Left hindlimb (tissue), 1 donor: ENCODE results near the gene TAF13.

Experiments
- DNase-seq: peaks from one replicate; pipeline ENCODE4 v3.0.0-alpha.2; 2018

Gene TAF13

GRCh38 chr1:109075531-109076490, at the start of gene TAF13:
TAF13 (minus strand) TSS chr1:109076003; CDS start chr1:109075947, 56 bp downstream.
- DNase-seq, result peak; percentile 96

- DNase-seq, result no peak
Measured at GRCh38 chr1:109120356-109120755, 44.6 kb upstream of the TAF13 start.

- DNase-seq, result no peak
Measured at GRCh38 chr1:109118089-109118488, 42.3 kb upstream of the TAF13 start.

- no peak for DNase-seq
Measured at GRCh38 chr1:109116286-109116685, 40.5 kb upstream of the TAF13 start.

GRCh38 chr1:109115685-109116084, 39.9 kb upstream of the TAF13 start:
- DNase-seq, result no peak

GRCh38 chr1:109114342-109114674, 38.5 kb upstream of the TAF13 start:
- no peak for DNase-seq

DNA sequence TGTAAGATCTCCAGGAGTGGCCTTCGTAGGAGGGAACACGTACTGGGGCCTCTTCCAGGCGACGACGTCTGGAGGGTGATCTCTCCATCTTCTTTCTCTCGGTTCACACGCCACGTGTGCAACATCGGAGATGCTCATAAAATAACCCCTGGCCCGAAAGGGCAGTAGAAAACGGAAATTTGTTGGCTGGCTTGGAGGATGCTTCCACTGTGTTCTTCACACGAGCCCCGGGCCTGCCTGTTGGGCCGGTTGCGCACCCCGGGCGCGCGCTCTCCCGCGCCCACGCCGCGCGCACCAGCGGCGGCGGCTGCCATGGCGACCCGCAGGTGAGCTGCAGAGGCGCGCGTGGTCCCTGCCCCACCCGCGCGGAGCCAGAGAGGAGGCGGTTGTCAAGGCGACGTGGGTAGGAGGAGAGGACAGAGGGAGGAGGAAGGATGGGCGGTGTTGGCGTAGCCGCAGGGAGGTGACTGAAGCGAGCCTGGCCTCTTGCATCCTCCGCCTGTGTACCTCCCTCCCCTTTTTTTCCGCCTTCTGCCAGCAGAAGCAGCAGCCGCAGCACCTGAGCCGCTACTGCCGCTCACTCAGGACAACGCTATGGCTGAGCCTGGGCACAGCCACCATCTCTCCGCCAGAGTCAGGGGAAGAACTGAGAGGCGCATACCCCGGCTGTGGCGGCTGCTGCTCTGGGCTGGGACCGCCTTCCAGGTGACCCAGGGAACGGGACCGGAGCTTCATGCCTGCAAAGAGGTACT, 38.0 kb upstream of the TAF13 start, which contains the start of gene ELAPOR1:
ELAPOR1 (plus strand) TSS at position 526 of the 752 bp plus-strand sequence; CDS start at position 595, 69 bp downstream.
- DNase-seq, result peak; percentile 62

DNA sequence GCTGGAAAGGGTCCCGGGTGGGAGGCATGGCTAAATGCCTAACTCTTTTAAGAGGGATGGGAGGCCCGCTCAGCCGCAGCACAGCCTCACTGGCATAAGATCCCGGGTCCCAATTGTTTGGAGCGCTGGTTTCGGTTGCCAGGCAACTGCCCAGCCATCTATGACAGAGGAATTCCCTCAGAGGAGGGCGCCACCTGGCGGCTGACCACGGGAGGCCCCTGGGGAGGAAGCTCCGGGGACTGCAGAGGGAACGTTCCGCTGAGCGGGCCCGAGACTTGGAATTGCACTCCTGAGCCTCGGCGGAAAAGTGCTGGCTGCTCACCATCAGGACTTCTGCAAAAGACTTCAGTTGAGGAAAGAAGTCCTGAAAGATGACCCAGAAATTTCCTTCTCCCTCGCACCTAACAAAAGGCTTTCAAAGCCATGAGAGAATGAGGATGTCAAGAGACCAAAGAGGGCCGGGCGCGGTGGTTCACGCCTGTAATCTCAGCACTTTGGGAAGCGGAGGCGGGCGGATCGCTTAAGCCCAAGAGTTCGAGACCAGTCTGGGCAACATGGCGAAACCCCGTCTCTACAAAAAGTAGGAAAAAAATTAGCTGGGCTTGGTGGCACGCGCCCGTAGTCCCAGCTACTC, 37.0 kb upstream of the TAF13 start:
- DNase-seq, result peak; percentile 88

GRCh38 chr1:109112056-109112651, 36.4 kb upstream of the TAF13 start:
- no peak for DNase-seq

- DNase-seq, result no peak
Measured at GRCh38 chr1:109111386-109112055, 35.7 kb upstream of the TAF13 start.

DNA sequence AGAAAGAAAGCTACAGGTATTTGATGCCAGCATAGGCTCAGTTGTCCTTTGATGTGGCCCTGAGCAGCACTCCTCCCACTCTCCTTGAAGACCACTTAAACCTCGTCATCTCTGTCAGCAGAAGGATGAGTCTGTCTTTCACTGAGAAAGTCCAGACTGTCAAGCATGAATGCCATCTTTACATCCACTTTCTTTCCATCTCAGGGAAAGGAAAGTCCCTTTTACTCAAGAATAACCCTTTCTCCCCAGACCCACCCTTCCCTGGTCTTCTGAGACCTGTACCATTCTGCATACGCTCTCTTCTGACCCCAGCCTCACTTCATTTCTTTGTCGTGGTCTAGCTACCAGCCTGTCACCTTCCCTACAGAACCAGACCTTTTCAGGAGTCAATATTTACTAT, 34.1 kb upstream of the TAF13 start:
- no peak for DNase-seq

DNA sequence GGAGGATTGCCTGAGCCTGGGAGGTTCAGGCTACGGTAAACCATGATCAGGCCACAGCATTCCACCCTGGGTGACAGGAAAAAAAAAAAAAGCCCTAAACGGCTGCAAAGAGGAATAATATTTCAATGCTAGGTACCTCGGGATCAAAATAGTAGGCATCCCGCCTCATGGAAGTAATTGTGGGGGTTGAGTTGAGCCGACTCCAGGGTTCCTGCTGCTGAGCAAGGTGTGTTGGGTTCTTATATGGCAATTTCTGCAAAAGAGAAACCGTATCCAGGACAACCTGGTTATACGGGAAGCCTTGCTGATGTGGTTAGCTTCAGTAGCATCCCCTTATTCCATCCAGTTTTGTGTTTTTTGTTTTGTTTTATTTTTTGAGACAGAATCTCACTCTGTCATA, 32.0 kb upstream of the TAF13 start:
- no peak for DNase-seq

DNA sequence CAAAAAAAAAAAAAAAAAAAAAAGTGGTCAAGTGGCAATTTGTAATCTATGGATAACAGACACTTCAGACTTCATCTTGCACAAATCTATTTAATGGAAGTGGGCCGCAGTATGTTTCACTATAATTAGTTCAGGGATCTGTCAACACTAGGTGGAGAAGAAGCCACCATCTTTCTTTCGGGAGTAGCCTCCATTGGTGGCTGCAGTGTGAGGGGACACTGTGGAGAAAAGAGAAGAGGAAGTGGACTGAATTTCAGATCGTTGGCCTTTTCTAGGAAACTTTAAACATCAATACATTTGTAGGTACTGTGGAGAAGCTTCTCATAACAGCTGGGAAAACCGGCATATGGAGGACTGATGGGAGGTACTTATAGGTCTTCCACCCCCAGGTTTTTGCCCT, 30.1 kb upstream of the TAF13 start:
- DNase-seq, result no peak

DNA sequence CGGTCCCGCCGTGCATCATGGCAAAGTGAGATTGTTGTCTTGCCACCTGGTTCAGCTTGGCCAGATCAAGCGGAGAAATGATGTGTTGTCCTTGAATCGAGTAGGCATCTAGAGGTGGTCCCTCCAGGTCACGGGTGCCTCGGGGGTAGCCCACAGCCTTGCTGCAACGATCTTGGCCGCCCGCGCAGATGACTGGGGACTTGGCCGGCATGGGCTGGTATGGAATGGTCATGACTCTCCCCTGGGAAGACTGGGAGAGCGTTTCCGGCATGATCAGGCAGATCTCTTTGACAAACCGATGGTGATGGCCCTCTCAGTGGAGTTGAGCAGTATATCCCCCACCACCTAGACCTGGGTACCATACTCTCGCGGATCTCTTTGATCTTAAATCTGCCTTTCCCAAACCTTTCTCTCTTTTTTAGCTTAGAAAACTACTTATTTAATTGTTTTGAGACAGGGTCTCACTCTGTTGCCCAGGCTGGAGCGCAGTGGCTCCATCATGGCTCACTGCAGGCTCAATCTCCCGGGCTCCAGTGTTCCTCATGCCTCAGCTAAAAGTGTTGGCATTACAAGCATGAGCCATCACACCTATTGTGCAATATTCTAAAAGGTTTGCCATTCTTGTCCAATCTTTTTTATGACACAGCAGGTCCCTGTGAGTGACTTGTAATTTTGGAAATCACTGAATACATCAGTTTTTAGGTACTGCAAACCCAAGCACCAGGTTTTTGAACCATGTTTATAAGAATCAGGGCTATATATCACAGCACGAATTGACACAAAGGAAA, 28.8 kb upstream of the TAF13 start:
- DNase-seq, result no peak

- DNase-seq, result peak; percentile 97
Measured at GRCh38 chr1:109099938-109100773, 24.4 kb upstream of the TAF13 start.

GRCh38 chr1:109096120-109096519, 20.3 kb upstream of the TAF13 start:
- DNase-seq, result no peak

DNA sequence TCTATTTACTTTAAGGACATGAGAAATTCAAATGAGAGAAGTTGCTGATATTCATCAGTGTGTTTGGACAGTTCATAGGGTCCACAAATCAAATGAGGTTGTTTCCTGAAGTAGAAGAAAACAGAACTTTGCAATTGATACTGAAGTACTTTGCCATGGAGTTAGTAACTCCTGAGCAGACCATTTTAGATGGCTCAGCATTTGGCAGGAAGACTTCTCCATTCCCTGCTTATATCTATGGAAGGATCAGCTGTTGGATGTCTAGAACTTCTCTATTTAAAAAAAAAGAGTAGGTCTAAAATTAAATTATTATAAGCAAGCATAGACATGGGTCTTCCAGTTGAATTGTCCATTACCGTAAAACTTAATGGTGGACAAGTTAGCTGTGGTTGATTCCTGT, 19.8 kb upstream of the TAF13 start:
- no peak for DNase-seq

DNA sequence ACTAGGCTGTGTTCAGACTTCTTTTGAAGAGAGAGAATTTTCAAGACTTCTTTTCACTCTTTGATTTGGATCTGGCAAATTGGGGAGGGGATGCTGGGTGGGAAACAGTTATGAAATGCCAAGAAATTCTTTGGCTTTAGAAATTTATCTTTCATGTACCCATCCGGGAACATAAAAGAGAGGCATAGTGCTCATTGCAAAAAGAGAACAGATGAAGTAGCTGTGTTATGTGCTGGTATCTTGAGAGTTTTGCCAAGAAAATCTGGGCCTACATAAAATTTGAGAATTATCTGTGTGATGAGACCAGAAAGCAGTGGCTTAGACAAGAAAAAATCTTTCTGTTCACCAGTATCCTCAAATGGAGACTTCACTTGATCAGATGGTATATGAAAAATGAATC, 19.1 kb upstream of the TAF13 start:
- no peak for DNase-seq

DNA sequence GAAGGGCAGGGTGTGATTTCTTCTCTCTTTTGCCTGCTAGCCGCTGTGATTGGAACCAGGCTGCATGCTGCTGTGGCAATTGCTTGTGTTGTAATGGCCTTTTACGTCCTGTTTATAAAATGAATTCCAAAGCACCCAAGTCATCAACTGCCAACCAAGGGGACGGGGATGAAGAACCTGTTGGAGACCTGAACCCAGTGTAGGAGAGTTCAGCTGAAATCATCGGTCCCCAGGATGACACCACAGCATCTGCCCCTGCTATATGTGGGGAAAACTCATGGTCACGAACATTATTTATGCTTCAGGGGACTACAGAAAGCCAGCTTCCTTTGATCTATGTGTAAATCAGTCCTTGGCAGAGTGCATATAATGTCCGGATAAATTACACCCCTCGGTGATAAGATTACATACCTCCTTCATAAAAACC, 18.6 kb upstream of the TAF13 start:
- no peak for DNase-seq

- no peak for DNase-seq
Measured at GRCh38 chr1:109091839-109092193, 16.0 kb upstream of the TAF13 start.
